ENCODE data around the gene CUX1.
A peak's percentile ranks its signal among the peaks of the same experiment; 100 is the strongest.
"Not testable (repeated sequence)": the region's sequence is repeated elsewhere in the genome, so short reads cannot be mapped to it uniquely, and the experiment has no call there.

CUX1 gene

DNA sequence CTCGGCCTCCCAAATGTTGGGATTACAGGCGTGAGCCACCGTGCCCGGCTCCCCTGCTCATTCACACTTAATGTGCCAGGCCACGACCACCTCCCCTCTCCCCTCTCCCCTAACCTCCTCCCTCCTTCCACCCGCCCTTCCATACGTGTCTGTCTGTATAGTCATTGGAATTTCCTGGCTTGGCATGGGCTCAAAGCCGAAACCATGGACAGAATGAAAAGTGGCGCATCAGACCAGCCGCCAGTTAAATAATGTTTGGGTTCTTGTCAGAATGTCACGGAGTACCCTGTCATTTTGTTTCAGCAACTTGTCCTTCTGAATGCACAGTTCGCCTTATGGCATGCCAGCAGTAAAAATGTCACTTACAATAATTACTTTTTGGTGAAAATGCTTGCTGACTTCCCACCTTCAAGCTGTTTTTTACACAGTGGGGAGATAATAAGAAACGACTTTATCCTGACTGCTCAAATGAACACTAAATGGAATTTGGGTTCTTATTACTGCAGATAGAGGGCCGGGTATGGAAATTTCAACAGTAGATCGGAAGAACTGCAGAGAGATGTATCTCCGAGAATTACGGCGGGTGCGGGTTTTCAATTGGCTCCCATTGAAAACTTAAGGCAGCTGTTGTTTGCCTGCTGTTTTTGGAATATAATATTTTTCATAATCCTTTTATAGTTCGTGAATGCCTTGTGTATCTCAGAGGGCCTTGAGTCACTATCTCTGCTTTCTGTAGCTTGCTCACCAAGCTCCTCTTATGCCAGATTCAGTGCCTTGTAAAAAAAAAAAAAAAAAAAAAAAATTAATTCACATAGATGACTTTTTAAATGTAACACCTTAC, 403.8 kb downstream of the CUX1 start:
- no peak for DNase-seq (ENCODE audit: extremely low read depth in 1 of 2, low read depth in 1 of 2)

DNA sequence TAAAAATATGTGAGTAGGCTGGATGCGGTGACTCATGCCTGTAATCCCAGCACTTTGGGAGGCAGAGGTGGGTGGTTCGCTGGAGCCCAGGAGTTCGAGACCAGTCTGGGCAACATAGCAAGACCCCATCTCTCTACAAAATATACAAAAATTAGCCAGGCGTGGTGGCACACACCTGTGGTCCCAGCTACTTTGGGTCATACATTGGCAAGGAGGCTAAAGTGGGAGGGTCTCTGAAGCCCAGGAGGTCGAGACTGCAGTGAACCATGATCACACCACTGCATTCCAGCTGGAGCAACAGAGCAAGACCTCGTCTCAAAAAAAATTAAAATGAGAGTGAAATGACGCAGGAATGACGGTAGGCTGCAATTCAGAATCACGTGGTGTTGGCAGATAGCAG, 404.5 kb downstream of the CUX1 start:
- no peak for DNase-seq (ENCODE audit: extremely low read depth in 1 of 2, low read depth in 1 of 2)

DNA sequence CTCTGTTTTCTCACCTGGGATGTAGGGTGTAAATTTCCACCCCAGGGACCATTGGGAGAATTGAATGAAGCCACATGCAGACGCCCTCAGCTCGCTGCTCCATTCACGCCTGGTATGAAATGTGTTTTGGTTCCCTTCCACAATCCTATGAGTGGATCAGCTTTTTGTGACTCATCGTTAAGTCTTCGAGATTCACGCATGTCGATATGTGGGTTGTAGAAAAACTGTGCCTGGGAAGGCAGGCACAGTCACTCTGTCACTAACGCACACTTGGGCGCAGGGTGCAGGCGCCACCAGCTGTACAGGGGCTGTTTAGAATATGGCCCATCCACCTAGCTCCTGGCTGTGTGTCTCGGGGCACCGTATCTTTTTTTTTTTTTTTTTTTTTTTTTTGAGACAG, 405.0 kb downstream of the CUX1 start:
- no peak for DNase-seq (ENCODE audit: extremely low read depth in 1 of 2, low read depth in 1 of 2)

DNA sequence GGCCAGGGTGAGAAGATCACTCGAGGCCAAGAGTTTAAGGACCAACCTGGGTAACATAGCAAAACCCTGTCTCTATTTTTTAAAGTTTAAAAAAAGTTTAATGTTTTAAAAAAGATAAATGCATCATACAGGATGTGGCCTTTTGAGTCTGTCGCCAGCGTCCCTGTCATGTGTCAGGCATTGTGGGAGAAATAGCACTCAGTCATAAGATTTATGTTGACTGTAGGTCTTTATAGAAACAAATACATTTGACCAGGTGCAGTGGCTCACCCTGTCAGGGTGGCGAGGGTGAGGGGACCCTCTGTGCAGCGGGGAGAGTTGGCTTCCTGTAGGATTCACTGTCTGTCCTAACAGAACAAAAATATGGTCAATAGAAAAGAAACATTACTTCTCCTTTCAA, 405.8 kb downstream of the CUX1 start:
- no peak for DNase-seq (ENCODE audit: extremely low read depth in 1 of 2, low read depth in 1 of 2)

DNA sequence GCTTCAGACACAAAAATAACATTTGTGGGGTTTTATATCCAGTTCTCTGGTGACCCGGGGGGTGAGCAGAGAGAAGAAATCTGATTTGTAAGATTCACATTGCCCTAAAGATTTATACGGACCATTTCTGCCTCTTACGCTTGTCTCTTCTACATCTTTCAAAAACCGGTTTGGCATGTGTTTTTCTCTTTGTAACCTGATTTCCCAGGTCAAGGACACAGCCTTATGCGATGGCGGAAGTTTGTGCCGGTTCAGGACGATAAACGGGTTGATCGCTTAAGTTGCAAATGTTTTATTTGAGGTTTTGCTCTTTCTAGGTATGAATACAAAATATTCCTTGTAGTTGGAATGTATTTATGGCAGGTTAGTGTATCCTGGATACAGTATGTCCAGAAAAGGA, 407.6 kb downstream of the CUX1 start:
- DNase-seq (ENCODE audit: extremely low read depth in 1 of 2, low read depth in 1 of 2), result no peak

DNA sequence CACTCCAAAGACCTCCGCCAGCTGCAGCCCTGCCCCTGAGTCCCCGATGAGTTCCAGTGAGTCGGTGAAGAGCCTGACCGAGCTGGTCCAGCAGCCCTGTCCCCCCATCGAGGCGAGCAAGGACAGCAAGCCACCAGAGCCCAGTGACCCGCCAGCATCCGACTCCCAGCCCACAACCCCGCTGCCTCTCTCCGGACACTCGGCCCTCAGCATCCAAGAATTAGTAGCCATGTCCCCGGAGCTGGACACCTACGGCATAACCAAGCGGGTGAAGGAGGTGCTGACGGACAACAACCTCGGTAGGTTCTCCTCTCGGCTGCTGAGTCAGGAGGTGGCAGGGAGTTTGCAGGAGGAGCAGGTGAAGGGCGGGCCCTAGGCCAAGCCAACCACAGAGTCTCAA, 409.9 kb downstream of the CUX1 start:
- no peak for DNase-seq (ENCODE audit: extremely low read depth in 1 of 2, low read depth in 1 of 2)

DNA sequence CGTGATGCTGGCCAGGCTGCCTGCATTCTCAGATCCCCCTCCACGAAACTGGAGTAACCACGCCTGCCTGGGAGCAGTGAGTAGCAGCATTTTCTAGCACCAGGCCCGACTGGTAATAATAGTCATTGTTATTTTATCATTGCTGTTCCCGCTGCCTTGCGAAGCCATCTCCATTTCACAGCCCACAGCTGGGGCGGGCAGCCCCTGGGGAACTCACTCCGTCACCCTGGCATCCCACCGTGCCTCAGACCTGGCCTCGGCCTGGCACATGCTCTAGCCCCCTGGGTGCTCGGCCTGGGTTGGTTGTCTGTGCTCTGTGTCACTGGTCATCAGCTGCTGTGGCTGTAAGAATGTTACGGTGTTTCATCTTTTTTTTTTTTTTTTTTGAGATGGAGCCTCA, 411.5 kb downstream of the CUX1 start:
- no peak for DNase-seq (ENCODE audit: extremely low read depth in 1 of 2, low read depth in 1 of 2)

DNA sequence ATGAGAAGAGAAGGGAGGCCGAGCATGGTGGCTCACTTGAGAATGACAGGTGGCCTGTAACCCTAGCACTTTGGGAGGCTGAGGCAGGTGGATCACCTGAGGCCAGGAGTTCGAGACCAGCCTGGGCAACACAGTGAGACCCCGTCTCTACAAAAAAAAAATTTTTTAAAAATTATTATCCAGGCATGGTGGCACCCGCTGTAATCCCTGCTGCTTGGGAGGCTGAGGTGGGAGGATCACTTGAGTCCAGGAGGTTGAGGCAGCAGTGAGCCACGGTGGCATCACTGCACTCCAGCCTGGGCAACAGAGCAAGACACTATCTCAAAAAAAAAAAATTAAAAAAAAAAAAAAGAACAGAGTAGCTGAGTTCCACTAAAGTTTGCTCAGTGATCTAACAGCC, 412.7 kb downstream of the CUX1 start:
- DNase-seq (ENCODE audit: extremely low read depth in 1 of 2, low read depth in 1 of 2), result not testable (repeated sequence)

DNA sequence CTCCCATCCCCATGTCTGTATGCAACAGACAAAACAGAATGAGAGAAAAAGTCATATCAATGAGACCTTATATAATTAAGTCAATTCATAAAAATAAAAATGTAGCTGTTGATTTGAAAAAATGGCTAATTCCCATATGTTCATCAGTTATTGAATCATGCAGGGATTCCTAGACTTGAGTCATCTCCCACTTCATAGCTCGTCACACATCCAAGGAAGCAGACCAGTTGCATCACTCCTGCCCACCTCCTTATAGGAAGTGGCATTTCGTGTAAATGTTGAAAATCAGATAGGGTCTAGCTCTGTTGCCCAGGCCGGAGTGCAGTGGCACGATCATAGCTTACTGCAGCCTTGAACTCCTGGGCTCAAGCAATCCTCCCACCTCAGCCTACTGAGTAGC, 413.2 kb downstream of the CUX1 start:
- DNase-seq (ENCODE audit: extremely low read depth in 1 of 2, low read depth in 1 of 2), result no peak

DNA sequence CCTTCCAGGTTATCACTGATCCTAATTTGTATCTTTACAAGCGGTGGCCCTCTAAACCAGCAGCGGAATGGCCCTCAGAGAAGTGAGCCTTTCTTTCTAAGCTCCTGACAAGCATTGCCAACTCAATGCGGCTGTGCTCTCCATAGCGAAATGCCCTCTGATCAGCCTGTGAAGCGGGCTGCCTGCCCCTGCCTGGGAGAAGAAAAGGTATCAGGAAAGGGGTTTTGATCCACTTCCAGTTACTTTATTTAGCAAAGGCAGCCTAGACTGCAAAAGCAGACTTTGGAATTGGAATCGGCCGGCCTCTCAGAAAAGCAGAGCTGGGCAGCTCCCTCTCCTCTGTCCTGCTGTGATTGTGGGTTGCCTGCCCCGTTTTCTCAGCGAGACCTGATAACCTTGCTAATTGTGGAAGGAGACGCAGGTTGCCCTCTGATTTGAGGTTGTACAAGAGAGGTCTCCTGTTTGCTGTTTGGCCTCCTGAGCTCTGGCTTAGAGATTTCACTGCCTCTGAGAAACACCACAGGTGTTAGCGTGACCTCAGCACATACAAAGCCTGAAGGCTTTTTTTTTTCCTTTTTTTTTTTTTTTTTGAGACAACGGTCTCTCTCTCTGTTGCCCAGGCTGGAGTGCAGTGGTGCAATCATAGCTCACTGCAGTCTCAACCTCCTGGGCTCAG, 415.3 kb downstream of the CUX1 start:
- no peak for DNase-seq (ENCODE audit: extremely low read depth in 1 of 2, low read depth in 1 of 2)

DNA sequence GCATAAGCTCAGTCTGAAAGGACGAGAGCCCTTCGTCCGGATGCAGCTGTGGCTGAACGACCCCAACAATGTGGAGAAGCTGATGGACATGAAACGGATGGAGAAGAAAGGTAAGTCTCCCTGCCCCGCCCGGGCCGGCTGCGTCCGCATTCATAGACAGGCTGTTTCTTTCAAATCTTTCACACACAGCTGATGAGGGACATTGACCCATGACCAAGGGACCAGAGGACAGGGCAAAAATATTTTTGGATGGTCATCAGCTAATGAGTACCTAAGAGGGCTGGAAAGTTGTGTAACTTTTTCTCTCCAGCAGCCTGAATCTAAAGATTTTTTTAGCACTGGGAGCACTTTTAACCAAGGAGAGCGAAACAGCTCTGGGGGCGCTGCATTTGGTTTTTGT, 416.7 kb downstream of the CUX1 start:
- DNase-seq (ENCODE audit: extremely low read depth in 1 of 2, low read depth in 1 of 2), result no peak

DNA sequence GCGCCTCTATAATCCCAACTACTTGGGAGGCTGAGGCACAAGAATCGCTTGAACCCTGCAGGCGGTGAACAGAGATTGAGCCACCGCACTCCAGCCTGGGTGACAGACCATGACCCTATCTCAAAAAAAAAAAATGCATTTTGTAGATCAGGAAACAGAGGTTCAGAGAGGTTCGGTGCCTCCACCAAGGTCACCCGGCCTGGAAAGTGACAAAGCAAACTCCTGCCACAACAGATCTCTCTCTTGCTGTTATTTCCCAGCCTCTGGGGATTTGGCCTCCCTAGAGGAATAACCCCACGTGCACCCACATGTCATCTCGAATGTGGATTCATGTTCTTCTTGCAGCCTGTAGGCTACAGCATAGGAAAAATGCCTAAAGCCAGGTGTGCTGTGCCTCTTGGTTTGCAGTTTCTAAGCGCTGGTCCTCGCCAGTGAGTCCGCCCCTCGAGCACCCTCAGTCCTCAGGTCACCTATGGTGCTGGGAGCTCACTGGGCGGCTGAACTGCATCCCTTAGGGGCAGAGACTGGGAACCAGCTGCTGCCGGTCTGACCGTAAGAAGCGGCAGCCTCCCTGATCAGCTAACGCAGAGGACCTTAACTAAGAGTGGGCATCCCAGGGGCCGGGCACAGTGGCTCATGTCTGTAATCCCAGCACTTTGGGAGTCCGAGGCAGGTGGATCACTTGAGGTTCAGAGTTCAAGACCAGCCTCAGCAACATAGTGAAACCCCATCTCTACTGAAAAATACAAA, 417.6 kb downstream of the CUX1 start:
- no peak for DNase-seq (ENCODE audit: extremely low read depth in 1 of 2, low read depth in 1 of 2)

DNA sequence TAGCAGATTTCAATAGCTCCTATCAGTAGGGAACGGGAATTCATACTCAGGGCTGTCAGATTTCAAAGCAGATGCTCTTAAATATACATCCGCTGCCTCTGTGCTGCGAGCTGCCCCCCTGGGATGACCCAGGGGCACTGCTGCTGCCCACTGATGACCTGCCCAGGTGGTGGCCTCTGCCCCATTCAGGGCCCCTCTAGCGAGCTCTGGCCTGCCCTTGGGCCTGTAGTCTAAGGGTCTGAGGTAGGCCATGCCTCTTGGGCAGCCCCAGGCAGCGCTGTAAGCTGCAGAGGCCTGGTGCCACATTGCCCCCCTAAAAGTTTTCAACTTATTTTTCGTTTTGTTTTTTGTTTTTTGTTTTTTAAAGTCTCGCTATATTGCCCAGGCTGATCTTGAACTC, 418.7 kb downstream of the CUX1 start:
- no peak for DNase-seq (ENCODE audit: extremely low read depth in 1 of 2, low read depth in 1 of 2)

DNA sequence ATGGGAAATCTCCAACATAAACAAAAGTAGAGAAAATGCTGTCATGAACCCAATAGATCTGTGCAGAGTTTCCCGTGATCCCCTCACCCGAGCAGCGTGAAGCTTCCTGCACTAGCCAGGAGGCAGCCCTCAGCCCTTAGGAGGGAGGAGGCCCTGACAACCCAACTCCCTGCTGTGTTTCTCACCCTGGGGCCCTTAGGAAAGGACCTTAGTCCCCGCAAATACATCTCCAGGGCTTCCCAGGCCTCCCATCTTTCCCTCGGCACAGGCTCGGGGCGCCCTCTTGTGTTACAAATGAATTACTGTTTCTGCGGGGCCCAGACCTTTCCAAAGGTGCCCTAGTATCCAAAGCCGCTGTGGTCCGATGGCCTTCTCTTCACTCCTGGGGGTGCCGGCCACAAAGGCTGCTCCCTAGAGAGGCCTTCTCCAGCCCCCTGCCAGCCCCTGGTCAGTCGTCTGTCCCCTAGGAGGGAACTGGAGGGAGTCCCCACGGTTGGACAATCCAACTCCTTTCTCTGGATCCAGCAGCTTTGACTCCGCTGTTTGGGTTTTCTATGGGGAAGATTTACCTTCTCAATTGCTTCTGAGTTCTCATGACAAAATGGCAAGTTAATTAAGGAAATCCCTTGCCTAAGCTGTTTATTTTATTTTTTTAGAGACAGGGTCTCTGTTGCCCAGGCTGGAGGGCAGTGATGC, 419.3 kb downstream of the CUX1 start:
- DNase-seq (ENCODE audit: extremely low read depth in 1 of 2, low read depth in 1 of 2), result peak; percentile 6 to 7

DNA sequence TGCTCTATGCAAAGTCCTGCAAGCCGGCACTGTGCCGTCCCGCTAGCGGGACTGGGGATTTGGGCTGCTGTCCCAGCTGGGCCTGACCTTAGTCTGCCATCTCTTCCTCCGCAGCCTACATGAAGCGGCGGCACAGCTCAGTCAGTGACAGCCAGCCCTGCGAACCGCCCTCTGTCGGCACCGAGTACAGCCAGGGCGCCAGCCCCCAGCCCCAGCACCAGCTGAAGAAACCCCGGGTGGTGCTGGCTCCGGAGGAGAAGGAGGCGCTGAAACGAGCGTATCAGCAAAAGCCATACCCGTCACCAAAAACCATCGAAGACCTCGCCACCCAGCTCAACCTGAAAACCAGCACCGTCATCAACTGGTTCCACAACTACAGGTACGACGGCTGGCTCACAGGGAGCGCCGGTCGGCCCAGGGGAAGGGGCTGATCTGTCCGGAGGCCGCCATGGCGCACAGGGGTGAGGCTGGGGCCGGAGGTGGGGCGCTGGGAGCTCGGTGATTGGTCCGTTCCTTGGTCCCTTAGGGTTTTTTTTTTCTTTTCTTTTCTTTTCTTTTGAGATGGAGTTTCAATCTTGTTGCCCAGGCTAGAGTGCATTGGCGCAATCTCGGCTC, 421.9 kb downstream of the CUX1 start:
- DNase-seq (ENCODE audit: extremely low read depth in 1 of 2, low read depth in 1 of 2), result no peak

DNA sequence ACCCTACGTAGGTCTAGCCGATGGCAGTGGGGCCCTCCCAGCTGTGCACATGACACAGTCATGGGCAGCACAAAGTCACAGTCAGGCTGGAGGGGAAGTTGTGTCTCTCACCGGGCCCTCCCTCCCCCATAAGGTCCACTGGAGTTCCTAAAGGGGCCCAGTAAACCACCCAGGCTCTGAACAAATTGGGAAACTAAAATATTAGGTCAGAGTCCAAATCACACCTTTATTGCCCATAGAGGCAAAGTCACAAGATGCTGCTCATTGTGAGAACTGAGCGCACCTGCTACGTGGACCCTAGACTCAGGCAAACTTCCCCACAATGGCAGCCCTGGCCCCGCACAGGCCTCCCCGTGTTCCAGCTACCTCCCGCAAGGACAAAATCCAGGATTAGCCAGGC, 424.0 kb downstream of the CUX1 start:
- DNase-seq (ENCODE audit: extremely low read depth in 1 of 2, low read depth in 1 of 2), result no peak

DNA sequence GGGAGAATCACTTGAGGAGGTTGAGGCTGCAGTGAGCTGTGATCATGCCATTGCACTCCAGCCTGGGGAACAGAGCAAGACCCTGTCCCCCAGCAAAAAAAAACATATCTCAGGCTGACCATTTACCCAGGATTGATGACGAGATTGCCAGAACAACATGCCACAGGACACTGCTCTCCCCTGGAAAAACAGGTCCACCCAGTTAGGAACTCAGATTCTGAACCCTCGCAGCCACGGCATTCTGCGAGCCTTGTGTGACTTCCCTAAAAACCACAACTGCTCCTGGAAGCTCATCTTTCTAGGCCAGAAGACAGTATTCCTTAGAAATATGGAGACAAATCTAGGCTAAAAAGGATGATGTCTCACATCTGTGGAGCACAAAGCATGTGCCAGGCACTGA, 427.2 kb downstream of the CUX1 start:
- no peak for DNase-seq (ENCODE audit: extremely low read depth in 1 of 2, low read depth in 1 of 2)

DNA sequence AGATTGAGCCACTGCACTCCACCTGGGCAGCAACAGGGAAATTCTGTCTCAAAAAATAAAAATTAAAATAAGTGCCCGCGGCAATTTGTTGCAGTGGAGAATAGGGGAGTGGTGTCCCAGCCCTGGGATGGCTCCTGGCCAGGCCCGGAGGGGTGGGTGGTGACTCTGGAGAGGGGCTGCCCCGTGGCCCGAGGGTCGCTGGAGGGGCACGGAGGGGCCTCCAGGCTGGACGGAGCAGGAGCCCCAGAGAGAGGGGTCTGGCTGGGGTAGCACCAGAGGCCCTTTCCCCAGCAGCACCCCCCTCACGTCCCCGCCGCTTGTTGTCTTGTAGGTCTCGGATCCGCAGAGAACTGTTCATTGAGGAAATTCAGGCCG, 430.6 kb downstream of the CUX1 start:
- no peak for DNase-seq (ENCODE audit: extremely low read depth in 1 of 2, low read depth in 1 of 2)

DNA sequence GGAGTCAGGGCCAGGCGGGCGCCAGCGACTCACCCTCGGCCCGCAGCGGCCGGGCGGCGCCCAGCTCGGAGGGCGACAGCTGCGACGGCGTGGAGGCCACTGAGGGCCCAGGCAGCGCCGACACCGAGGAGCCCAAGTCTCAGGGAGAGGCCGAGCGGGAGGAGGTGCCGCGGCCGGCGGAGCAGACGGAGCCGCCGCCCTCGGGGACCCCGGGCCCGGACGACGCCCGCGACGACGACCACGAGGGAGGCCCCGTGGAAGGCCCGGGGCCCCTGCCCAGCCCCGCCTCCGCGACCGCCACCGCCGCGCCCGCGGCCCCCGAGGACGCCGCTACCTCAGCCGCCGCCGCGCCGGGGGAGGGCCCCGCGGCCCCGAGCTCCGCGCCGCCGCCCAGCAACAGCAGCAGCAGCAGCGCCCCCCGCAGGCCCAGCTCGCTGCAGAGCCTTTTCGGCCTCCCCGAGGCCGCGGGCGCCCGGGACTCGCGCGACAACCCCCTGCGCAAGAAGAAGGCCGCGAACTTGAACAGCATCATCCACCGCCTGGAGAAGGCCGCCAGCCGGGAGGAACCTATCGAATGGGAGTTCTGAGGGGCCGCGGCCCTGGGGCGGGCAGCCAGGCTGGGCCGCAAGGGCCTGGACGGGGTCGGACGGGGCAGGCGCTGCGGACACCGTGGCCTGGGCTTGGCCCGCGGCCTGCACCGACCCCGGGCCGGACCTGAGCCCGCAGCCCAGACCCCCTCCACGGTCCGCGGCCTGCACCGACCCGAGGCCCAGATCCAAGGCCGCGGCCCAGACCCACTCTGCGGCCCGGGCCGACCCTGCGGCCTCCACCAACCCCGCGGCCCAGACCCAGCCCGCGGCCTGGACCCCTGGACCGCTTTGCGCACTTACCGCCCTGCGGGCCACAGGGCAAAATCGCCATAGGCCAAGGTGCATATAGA, 431.3 kb downstream of the CUX1 start:
- DNase-seq (ENCODE audit: extremely low read depth in 1 of 2, low read depth in 1 of 2), result no peak

All from stimulated activated CD8-positive, alpha-beta memory T cell treated with anti-CD3 and anti-CD28 coated beads, Interleukin-7, amount 100 ng/mL, for 48 hours (primary cell).